IPS-20b (cell line): ENCODE data around the gene CGREF1.

Experiments
- H3K27ac ChIP-seq: one replicate; pipeline ENCODE4 v1.5.1; 2013; ENCODE audit warnings: low read length
- H3K27me3 ChIP-seq: 2 replicates; pipeline ENCODE4 v1.6.1; 2013; ENCODE audit warnings: mild to moderate bottlenecking, low read length, inconsistent platforms; ENCODE audit not compliant: insufficient read depth
- H3K36me3 ChIP-seq: 2 replicates; pipeline ENCODE4 v1.6.1; 2013; ENCODE audit warnings: low read depth, mild to moderate bottlenecking, inconsistent platforms, low read length, moderate library complexity; ENCODE audit not compliant: insufficient read depth
- H3K4me1 ChIP-seq: 2 replicates; pipeline ENCODE4 v1.6.1; 2013; ENCODE audit warnings: mild to moderate bottlenecking, control low read depth, inconsistent platforms, low read length, moderate library complexity; ENCODE audit not compliant: insufficient read depth
- H3K4me3 ChIP-seq: 2 replicates; pipeline ENCODE4 v1.5.1; 2013; ENCODE audit warnings: mild to moderate bottlenecking, low read length, inconsistent platforms
- H3K9ac ChIP-seq: 2 replicates; pipeline ENCODE4 v1.6.1; 2013; ENCODE audit warnings: low read depth, mild to moderate bottlenecking, inconsistent platforms, low read length, moderate library complexity
- H3K9me3 ChIP-seq: 2 replicates; pipeline ENCODE4 v1.6.1; 2013; ENCODE audit warnings: mild to moderate bottlenecking, low read depth, low read length, inconsistent platforms; ENCODE audit not compliant: insufficient read depth

CGREF1 gene

DNA sequence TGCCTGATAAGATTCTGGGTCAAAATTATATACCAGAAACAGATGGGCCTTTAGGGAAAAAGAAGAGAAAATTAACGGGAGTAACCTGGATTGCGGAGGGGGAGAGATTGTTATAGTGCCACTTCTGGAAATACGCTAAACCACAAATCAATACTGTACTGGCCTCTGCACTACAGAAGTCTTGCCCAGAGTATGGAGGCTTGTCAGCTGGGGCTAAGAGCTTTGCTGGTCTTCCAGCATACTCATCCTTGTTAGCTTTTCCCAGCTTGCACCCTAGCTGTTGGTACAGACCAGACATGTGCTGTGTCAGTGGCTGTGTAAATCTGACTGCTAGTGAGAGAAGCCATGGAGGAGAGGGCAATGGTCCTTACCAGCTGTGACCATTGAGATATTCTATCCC lies 58.6 kb downstream of the CGREF1 start:
- no peak overlapping the region for H3K9ac ChIP-seq
- H3K27me3 ChIP-seq: no peaks in the 10 kb centered on the region
- H3K36me3 ChIP-seq: peaks cover 61% of the 10 kb centered on the region
- H3K27ac ChIP-seq: no peak overlapping the region
- H3K4me1 ChIP-seq: no peaks in the 10 kb centered on the region
- H3K4me3 ChIP-seq: no peak overlapping the region
- no peaks in the 10 kb centered on the region for H3K9me3 ChIP-seq

DNA sequence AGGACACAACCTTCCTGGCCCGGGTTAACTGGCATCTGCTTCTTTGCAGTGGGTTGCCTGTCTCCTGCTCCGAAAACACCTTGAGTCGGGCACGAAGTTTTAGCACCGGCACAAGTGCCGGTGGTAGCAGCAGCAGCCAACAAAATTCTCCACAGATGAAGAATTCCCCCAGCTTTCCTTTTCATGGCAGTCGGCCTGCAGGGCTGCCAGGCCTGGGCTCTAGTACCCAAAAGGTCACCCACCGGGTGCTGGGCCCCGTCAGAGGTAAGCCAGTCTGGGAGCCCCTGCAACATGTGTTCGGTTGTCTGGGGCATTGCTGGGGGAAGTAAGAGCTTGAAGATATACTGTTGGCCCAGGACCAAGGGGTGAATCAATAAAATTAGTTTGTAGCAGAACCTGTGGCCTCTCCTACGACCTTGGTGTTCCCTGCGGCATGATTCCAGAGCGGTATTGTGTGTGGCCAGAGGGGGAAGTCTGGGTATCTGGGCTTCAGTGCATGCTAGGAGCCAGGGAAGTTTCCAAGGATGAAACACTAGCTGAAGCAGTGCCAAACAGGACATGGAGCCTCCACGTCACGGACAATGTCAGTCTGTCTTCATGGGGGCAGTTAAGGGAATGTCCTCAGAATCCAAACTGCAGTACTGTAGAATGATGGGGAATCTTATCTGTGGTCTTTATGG lies 59.6 kb downstream of the CGREF1 start:
- no peaks in the 10 kb centered on the region for H3K27me3 ChIP-seq
- peaks cover 69% of the 10 kb centered on the region for H3K36me3 ChIP-seq
- no peak overlapping the region for H3K27ac ChIP-seq
- no peak overlapping the region for H3K4me3 ChIP-seq
- no peak overlapping the region for H3K9ac ChIP-seq
- H3K4me1 ChIP-seq: no peaks in the 10 kb centered on the region
- H3K9me3 ChIP-seq: no peaks in the 10 kb centered on the region

DNA sequence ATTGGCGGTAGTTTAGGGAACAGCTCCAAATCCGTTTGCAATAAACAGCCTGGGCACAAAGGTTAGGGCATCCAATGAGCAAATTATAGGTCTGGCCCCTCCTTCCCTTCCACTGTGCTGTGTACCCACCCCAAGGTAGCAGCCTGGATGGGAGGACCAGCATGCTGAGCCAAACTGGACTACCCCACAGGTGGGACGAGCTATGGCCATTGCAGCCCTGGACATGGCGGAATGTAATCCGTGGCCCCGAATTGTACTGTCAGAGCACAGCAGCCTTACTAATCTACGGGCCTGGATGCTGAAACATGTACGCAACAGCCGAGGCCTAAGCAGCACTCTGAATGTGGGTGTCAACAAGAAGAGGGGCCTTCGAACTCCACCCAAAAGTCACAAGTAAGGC lies 60.7 kb downstream of the CGREF1 start:
- Histone ChIP-seq H3K36me3 (peaks cover 78% of the 10 kb centered on the region), H3K4me3 (no peak overlapping the region), H3K27ac (no peak overlapping the region), H3K9ac (no peak overlapping the region), H3K9me3 (no peaks in the 10 kb centered on the region), H3K4me1 (no peaks in the 10 kb centered on the region), H3K27me3 (no peaks in the 10 kb centered on the region)

DNA sequence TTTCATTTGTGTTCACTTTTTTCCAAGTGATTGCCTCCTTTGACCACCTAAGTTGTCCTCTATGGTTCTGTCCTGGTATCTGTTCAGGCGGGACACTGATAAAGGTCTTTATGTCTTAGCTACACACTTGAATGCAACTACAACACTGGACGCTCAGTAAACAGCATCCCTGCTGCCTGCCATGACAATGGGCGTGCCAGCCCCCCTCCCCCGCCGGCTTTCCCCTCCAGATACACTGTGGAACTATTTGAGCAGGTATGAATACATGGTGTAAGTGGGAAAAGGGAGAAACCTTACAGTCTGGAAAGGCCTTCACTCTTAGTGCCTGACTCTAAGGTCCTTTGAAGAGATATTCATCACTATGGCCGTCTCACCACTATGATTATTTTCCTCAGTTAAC lies 61.7 kb downstream of the CGREF1 start:
- Histone ChIP-seq H3K27ac (no peak overlapping the region), H3K9me3 (no peaks in the 10 kb centered on the region), H3K4me1 (no peaks in the 10 kb centered on the region), H3K27me3 (no peaks in the 10 kb centered on the region), H3K4me3 (no peak overlapping the region), H3K9ac (no peak overlapping the region), H3K36me3 (peaks cover 70% of the 10 kb centered on the region)

DNA sequence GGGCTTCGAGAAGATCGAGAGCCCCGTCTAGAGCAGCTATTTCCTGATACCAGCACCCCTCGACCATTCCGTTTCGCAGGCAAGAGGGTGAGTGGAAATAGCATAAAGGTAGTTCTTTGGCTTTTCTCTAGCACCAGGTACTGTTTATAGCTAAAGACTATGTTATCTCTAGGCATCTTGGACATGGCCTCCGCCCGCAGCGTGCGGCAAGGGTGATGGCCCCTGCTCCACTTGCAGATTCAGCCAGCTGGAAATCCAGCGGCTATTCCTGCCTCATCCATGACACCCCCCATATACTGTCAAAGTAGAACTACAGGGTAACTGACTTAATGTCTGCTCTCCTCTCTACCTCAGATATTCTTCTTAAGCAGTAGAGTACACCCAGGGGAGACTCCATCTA lies 64.2 kb downstream of the CGREF1 start:
- H3K9ac ChIP-seq: no peak overlapping the region
- H3K4me3 ChIP-seq: no peak overlapping the region
- H3K27me3 ChIP-seq: no peaks in the 10 kb centered on the region
- no peaks in the 10 kb centered on the region for H3K9me3 ChIP-seq
- peaks cover 62% of the 10 kb centered on the region for H3K36me3 ChIP-seq
- no peaks in the 10 kb centered on the region for H3K4me1 ChIP-seq
- no peak overlapping the region for H3K27ac ChIP-seq

DNA sequence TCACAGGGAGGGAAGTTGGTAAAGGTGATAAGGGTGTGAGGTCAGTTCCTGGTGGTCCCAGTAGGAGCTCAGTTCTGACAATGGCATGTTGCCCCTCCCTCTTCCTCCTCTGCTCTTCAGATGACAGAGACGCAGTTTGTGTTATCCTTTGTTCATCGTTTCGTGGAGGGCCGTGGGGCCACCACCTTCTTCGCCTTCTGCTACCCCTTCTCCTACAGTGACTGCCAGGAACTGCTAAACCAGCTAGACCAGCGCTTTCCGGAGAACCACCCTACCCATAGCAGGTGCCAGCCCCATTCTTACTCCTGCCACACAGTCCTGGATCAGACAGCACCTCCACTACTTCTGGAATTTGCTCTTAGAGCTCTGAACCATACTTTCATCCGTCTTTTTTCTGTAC lies 65.2 kb downstream of the CGREF1 start:
- Histone ChIP-seq H3K4me1 (no peaks in the 10 kb centered on the region), H3K27ac (no peak overlapping the region), H3K9me3 (no peaks in the 10 kb centered on the region), H3K9ac (no peak overlapping the region), H3K27me3 (no peaks in the 10 kb centered on the region), H3K36me3 (peaks cover 53% of the 10 kb centered on the region), H3K4me3 (no peak overlapping the region)

DNA sequence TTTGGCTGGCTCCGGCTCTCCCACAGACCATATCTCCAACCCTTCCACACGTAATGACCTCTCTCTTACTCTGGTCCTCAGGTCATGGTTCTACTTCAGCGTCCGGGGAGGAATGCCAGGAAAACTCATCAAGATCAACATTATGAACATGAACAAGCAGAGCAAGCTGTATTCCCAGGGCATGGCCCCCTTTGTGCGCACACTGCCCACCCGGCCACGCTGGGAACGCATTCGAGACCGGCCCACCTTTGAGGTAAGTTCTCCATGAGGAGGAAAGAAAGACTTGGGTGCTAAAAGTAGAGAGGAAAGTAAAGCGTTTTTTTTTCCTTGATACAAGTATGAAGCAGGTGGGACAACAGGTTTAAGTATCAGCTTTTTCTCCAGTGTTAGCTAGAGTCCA lies 65.6 kb downstream of the CGREF1 start:
- Histone ChIP-seq H3K36me3 (peaks cover 48% of the 10 kb centered on the region), H3K4me3 (no peak overlapping the region), H3K4me1 (no peaks in the 10 kb centered on the region), H3K9me3 (no peaks in the 10 kb centered on the region), H3K9ac (no peak overlapping the region), H3K27me3 (no peaks in the 10 kb centered on the region), H3K27ac (no peak overlapping the region)

DNA sequence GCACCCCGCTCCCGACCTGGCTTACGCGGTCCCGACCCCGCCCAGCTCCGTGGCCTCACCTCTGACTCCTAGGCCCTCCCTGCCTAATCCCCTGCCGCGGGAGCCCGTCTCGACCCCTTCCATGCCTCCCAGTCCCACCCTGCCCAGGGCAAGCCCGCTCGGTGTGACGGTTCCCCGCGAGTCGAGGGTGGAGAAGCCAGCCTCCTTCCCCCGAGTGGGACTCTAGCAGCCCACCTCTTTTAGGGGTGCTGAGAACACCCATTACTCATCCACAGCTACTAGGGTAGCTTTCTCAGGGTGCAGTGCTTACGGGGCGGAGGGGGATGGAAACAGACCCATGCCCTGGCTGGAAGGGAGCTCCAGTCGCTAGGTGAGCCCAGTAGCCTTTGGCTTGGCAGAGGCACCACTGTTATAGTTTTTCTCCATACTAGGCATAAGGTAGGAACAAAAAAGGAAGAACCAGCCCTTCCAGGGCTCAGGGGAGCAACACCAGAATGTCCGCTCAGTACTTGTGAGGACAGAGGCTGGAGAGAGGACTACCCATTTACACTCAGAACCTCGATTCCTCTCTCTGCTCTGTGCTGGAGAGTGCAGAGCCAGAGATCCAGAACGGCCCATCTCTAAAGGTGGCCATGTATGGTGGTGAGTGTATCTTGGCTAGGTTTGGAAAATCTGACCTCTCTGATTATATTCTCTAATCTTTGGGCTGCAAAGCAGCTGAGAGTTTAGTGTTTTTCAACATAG lies 66.9 kb downstream of the CGREF1 start:
- peak overlapping the region; percentile 73 for H3K4me3 ChIP-seq
- H3K36me3 ChIP-seq: peaks cover 37% of the 10 kb centered on the region
- H3K27ac ChIP-seq: no peak overlapping the region
- no peaks in the 10 kb centered on the region for H3K27me3 ChIP-seq
- no peaks in the 10 kb centered on the region for H3K9me3 ChIP-seq
- no peaks in the 10 kb centered on the region for H3K4me1 ChIP-seq
- peak overlapping the region; percentile 87 for H3K9ac ChIP-seq

DNA sequence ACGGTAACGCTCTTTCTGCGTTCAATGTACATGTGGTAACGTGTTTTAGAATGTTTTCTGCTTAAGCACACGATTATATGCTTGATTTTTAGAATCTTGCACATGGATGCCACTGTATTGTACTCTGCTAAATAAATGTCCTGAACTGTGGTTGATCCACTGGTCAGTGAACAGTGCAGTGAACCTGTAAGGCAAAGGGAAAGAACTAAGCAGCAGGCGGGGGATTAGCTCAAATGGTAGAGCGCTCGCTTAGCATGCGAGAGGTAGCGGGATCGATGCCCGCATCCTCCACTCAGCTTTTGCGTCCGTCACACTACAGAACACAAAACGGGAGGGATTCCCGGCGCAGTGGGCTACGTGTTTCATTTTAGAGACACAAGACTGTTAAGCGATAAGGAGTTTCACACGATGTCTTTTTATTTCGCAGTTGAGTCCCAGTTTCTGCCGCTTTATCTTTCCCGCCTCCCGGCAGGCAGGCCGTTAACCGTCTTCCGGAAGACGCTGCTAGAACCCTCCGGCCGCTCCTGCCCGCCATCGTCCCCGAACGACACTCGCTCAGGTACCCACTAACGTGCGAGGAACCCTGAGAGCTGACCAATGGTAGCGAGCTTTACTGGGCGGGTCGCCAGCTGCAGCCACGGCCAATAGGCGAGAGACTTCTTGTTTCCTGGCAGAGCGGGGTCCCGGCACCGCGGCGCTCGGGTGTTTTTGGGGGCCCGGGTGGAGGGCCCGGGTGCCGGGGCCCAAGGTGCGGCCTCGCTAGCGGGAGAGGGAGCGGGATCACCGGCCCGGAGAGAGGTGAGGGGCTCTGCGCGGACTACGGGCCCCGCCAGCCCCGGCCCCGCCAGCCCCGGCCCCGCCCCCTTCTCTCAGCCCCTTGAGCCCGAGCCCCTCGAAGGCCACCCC lies 67.7 kb downstream of the CGREF1 start, which contains the start of gene AGBL5:
AGBL5 (plus strand) TSS at position 673 of the 906 bp plus-strand sequence. CDS start 1,291 bp downstream, outside the sequence.
- peak within 1 kb of the TSS; percentile 73 for H3K4me3 ChIP-seq
- H3K9ac ChIP-seq: peak within 1 kb of the TSS; percentile 87
- no peak within 1 kb of the TSS for H3K27ac ChIP-seq
- no peaks in the 10 kb centered on the region for H3K4me1 ChIP-seq
- no peaks in the 10 kb centered on the region for H3K9me3 ChIP-seq
- peaks cover 29% of the 10 kb centered on the region for H3K36me3 ChIP-seq
- no peaks in the 10 kb centered on the region for H3K27me3 ChIP-seq
